ENCODE results near the gene ZNF70. TPM values are rescaled to one million over a fixed set of nuclear protein-coding genes. Genes with fewer than 3 reads are reported as not detected.

Gene ZNF70
- total RNA-seq, 1 donor from 2014 or later: 2.5 TPM

DNA sequence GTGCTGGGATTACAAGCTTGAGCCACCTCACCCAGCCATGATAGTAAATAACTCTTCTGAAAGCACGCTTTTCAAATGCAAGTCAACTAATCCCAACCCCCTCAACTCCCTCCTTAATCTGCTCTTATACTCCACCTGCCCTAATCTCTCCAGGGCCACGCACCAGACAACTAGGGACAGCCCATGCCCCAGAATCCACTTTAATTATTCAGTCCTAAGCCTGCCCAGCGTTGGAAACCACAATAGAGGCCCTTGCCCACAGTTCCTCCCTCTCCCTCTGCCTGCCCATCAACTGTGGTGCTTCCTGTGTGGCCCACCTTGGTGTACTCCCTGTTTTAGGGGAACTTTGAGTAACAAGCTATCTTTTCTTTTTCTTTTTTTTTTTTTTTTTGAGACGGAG is 6.0 kb upstream of the ZNF70 start:
- no peak for DNase-seq
- intact Hi-C loops (cut with micrococcal nuclease): no loop called here
- no peaks in the 10 kb centered on the region for H3K36me3 Mint-ChIP-seq (ENCODE audit: low read depth)
- H3K9me3 Mint-ChIP-seq: no peaks in the 10 kb centered on the region
- no peak overlapping the region for H3K27ac Mint-ChIP-seq
- H3K4me1 Mint-ChIP-seq: peaks cover 5% of the 10 kb centered on the region
- H3K27me3 Mint-ChIP-seq: peaks cover 1% of the 10 kb centered on the region
- H3K4me3 Mint-ChIP-seq: no peak overlapping the region

DNA sequence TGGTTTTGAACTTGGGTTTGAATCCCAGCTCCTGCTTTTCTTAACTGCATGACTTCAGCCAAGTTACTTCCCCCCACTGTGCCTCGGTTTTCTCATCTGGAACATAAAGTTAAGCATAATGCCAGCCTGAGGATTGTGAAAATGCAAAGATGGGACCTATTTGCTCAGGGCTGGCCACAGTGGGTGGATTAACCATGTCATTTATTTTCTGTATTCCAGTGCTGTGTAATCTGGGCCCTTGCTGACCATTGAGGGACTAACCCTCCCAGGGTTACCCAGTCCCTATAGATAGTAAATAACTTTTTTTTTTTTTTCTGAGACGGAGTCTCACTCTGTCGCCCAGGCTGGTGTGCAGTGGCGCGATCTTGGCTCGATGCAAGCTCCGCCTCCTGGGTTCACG is 4.8 kb upstream of the ZNF70 start:
- DNase-seq: no peak
- Mint-ChIP-seq H3K27me3 (peaks cover 1% of the 10 kb centered on the region), H3K9me3 (no peaks in the 10 kb centered on the region), H3K27ac (no peak overlapping the region), H3K4me1 (peaks cover 4% of the 10 kb centered on the region), H3K4me3 (no peak overlapping the region), H3K36me3 (ENCODE audit: low read depth) (no peaks in the 10 kb centered on the region)
- intact Hi-C loops (cut with micrococcal nuclease): no loop called here

DNA sequence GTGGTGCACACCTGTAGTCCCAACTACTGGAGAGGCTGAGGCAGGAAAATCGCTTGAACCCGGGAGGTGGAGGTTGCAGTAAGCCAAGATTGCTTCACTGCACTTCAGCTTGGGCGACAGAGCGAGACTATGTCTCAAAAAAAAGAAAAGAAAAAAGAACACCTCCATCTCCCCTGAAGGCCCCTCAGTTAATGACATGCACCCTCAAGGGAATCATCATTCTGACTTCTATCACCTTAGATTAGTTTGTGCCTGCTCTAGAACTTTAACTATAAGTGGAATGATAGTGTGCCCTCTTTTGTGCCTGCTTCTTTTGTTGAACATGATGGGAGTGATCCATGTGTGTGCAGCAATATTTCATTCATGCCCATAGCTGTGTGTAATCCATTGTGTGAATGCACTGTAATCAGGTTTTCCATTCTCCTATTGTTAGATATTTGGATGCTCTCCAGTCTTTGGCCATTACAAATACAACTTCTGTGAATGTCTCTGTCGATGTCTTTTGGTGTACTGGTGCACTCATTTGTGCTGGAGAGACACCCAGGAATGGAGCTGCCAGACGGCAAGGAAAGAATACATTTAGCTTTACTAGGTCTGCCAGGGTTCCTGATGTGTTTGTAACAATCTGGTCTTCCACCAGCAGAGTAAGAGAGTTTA is 4.2 kb upstream of the ZNF70 start:
- Mint-ChIP-seq H3K4me1 (peaks cover 9% of the 10 kb centered on the region), H3K4me3 (no peak overlapping the region), H3K36me3 (ENCODE audit: low read depth) (no peaks in the 10 kb centered on the region), H3K27me3 (peaks cover 3% of the 10 kb centered on the region), H3K9me3 (no peaks in the 10 kb centered on the region), H3K27ac (no peak overlapping the region)
- intact Hi-C loops (cut with micrococcal nuclease): loop anchor here (5.0 kb wide), 1 partner anchor 48 kb away; no protein-coding TSS in a partner anchor
- DNase-seq: no peak

DNA sequence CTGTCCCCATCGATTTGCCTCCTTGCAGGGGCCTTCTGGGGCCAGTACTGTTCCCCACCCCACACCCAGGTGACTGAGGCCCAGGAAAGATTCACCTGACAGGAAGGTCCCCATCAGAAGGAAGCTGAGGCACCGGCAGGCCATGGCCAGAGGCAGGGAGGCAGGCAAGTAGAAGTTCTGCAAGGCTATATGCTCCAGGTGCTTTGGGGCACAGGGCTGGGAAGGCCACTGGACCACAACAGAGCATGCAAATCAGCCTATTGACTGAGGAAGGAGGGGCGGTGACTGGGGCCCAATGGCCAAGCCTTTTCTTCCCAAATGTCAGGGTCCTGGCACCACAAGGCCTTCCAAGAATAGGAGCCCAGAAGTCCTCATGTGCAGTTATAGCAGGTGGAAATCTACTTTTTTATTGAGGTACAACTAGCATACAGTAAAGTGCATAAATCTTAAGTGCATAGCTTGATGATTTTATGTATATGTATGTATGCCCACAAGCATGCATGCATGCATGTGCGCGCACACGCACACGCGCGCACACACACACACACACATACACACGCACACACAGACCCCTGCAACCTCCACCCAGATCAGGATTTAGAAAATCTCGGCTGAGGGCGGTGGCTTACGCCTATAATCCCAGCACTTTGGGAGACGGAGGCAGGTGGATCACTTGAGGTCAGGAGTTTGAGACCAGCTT is 3.5 kb upstream of the ZNF70 start, which contains the start of gene VPREB3:
VPREB3 (minus strand) TSS at position 206 of the 700 bp plus-strand sequence; CDS start at position 144, 62 bp downstream.
- Mint-ChIP-seq H3K9me3 (no peaks in the 10 kb centered on the region), H3K27ac (no peak within 1 kb of the TSS), H3K36me3 (ENCODE audit: low read depth) (no peaks in the 10 kb centered on the region), H3K4me1 (peaks cover 15% of the 10 kb centered on the region), H3K4me3 (no peak within 1 kb of the TSS), H3K27me3 (peaks cover 6% of the 10 kb centered on the region)
- intact Hi-C loops (cut with micrococcal nuclease): loop anchor here (5.0 kb wide), 1 partner anchor 47 kb away; no protein-coding TSS in a partner anchor
- no peak for DNase-seq

DNA sequence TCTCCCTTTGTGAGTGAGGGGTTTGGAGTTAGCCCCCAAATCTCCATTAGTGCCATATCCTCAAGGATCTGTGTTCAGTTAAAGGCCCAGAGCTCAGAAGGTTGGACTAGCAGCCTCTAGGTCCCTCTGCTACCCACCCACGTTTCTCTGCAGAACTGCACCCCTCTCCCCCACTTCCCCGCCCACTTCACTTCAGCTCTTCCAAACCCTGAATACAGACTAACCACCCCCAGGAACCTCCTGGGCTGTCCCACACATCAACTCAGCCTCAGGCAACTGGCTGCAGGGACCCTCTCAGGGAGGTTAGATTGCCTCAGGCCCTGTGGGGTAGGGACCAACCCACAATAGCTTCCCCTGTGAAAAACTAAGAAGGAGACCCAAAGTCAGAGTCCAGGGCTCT is 2.5 kb upstream of the ZNF70 start:
- no peak overlapping the region for H3K27ac Mint-ChIP-seq
- no peaks in the 10 kb centered on the region for H3K9me3 Mint-ChIP-seq
- no peak for DNase-seq
- H3K4me3 Mint-ChIP-seq: no peak overlapping the region
- H3K27me3 Mint-ChIP-seq: peaks cover 6% of the 10 kb centered on the region
- H3K36me3 Mint-ChIP-seq (ENCODE audit: low read depth): no peaks in the 10 kb centered on the region
- peaks cover 15% of the 10 kb centered on the region for H3K4me1 Mint-ChIP-seq
- intact Hi-C loops (cut with micrococcal nuclease): loop anchor here (5.0 kb wide), 1 partner anchor 46 kb away; no protein-coding TSS in a partner anchor

DNA sequence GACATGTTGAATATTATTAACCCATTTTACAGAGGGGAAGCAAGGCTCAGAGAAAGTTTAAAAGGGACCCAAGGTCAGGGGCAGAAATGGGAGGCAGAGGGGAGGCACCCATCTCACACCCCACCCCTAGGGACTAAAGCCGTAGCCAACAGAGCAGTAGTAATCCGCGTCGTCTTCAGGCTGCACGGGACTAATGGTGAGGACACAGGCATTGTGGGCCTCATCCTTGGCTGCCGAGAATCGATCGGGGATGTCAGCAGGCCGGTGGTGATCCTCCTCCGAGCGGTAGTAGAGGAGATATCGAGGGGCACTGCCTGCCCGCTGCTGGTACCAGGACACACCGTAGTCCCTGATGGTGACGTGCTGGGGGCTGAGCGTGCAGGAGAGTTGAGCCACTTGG is 1.8 kb upstream of the ZNF70 start:
- H3K27me3 Mint-ChIP-seq: peaks cover 6% of the 10 kb centered on the region
- no peaks in the 10 kb centered on the region for H3K36me3 Mint-ChIP-seq (ENCODE audit: low read depth)
- H3K4me1 Mint-ChIP-seq: peaks cover 15% of the 10 kb centered on the region
- peak overlapping the region; percentile 73 for H3K4me3 Mint-ChIP-seq
- DNase-seq: no peak
- H3K27ac Mint-ChIP-seq: no peak overlapping the region
- intact Hi-C loops (cut with micrococcal nuclease): loop anchor here (5.0 kb wide), 1 partner anchor 45 kb away; no protein-coding TSS in a partner anchor
- no peaks in the 10 kb centered on the region for H3K9me3 Mint-ChIP-seq

DNA sequence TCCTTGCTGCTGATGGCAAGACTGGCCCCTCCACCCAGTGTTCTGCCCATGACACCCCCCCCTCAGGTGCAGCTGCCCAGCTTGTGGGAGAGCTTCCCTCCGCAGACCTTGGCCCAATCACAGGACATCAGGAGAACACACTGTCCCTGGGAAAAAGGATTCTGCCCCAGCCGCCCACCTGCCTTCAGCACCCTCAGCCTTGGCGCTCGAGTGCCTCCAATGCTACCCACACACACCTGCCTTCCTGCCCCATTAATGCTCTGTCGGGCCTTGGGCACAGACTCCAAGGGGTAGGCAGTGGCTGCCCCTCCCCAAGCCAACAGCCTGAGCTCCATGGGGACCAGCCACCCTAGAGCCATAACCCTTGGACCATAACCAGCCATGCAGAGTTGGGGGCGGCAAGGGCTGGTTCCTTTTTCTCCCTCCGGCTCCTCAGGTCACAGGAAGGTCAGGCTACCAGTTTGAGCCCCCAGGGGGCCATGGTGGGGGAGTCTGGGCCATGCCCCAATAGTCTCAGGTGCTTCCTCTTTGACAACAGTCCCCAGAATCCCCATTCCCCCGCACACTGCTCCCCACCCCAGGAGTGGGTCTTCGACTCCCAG is 1.3 kb upstream of the ZNF70 start:
- DNase-seq: no peak
- intact Hi-C loops (cut with micrococcal nuclease): loop anchor here (5.0 kb wide), 1 partner anchor 45 kb away; no protein-coding TSS in a partner anchor
- Mint-ChIP-seq H3K4me1 (peaks cover 15% of the 10 kb centered on the region), H3K27me3 (peaks cover 5% of the 10 kb centered on the region), H3K4me3 (peak overlapping the region; percentile 73), H3K27ac (peak overlapping the region; percentile 10), H3K36me3 (ENCODE audit: low read depth) (no peaks in the 10 kb centered on the region), H3K9me3 (no peaks in the 10 kb centered on the region)

DNA sequence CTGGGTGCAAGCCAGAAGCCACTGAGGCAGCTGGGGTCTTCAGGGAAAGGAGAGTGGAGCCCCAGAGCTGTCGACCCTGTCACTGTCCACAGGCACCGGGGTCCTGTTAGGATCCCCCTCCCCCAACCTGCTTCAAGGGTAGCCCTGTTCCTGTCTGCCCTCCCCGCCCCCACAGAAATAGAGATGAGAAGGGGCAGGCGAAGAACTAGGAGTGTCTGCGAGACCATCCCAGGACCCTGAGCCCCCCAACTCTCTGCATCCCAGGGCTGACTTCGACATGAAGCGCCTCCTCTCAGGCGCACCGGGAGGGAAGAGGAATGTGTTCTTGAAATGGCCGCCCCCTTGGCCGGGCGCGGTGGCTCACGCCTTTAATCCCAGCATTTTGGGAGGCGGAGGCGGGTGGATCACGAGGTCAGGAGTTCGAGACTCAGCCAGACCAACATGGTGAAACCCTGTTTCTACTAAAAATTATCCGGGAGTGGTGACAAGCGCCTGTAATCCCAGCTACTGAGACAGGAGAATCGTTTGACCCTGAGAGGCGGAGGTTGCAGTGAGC is 607 bp upstream of the ZNF70 start:
- peaks cover 15% of the 10 kb centered on the region for H3K4me1 Mint-ChIP-seq
- H3K36me3 Mint-ChIP-seq (ENCODE audit: low read depth): no peaks in the 10 kb centered on the region
- intact Hi-C loops (cut with micrococcal nuclease): loop anchor here (5.0 kb wide), 1 partner anchor 44 kb away; no protein-coding TSS in a partner anchor
- no peak for DNase-seq
- no peaks in the 10 kb centered on the region for H3K9me3 Mint-ChIP-seq
- H3K27ac Mint-ChIP-seq: peak overlapping the region; percentile 37
- peak overlapping the region; percentile 79 for H3K4me3 Mint-ChIP-seq
- peaks cover 5% of the 10 kb centered on the region for H3K27me3 Mint-ChIP-seq

DNA sequence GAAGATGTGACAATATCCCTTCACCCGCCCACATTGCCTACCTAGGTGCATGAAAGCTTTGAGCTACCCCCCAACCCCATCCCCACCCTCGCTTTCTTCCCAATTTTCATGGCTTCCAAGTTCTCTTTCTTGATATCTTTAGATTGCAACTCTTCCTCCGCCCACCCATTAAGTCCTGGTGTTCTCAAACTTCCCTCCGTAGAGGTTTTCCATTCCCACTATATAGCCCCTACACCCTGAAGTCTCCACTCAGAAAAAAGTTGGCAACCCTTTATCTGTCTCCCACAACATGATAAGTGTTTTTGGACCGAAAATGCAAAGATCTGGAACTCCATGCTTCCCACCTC is 572 bp downstream of the ZNF70 start:
- no peak for DNase-seq
- Mint-ChIP-seq H3K4me3 (peak overlapping the region; percentile 85), H3K4me1 (peaks cover 15% of the 10 kb centered on the region), H3K36me3 (ENCODE audit: low read depth) (peaks cover 3% of the 10 kb centered on the region), H3K27me3 (peaks cover 5% of the 10 kb centered on the region), H3K27ac (peak overlapping the region; percentile 77), H3K9me3 (peaks cover under 1% of the 10 kb centered on the region)
- intact Hi-C loops (cut with micrococcal nuclease): loop anchor here (5.0 kb wide), 1 partner anchor 43 kb away; no protein-coding TSS in a partner anchor

DNA sequence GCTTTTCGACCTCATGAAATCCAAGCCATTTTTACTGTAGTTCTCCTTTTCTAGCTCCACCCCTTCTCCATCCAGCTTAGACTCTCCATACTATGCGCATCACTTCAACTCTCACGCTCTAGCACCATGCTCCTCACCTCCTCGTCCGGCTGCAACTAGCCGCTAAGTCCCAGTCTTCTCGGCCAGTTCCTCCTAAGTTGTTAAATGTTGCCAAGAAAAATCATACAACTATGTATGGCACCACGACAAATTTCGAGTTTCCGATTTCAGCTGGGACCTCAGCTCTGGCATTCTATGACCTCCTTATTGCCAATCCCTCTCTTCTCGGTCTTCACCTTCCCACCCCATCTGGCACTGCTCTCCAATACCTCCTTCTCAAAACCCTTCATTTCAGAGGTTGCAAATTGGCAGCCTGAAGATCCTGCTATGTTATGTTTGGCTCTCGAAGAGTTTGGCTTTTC is 1.0 kb downstream of the ZNF70 start:
- H3K27me3 Mint-ChIP-seq: peaks cover 5% of the 10 kb centered on the region
- peak overlapping the region; percentile 85 for H3K4me3 Mint-ChIP-seq
- no peak overlapping the region for H3K27ac Mint-ChIP-seq
- peaks cover 5% of the 10 kb centered on the region for H3K9me3 Mint-ChIP-seq
- H3K36me3 Mint-ChIP-seq (ENCODE audit: low read depth): peaks cover 7% of the 10 kb centered on the region
- no peak for DNase-seq
- H3K4me1 Mint-ChIP-seq: peaks cover 15% of the 10 kb centered on the region
- intact Hi-C loops (cut with micrococcal nuclease): loop anchor here (5.0 kb wide), 1 partner anchor 43 kb away; no protein-coding TSS in a partner anchor

DNA sequence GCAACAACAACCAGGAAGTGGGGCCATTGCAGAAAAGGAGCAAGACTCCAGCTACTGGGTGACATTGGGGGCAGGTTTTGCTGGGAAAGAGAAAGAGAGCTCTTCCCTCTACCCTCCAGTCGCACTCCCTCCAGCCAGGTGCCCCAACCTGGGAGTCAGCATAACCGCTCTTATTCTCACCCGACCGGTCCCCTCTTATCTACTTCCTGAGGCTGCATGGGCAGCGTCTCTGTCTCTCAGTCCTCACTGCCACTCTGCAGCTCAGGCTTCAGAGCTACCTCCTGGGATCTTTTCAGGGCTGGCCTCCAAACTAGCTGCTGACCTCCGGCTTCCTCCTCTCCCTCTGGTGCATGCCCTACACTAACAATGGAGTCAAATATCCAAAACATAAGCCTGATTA is 5.1 kb downstream of the ZNF70 start:
- Mint-ChIP-seq H3K4me3 (no peak overlapping the region), H3K27ac (no peak overlapping the region), H3K4me1 (peaks cover 12% of the 10 kb centered on the region), H3K36me3 (ENCODE audit: low read depth) (peaks cover 24% of the 10 kb centered on the region), H3K27me3 (peaks cover 5% of the 10 kb centered on the region), H3K9me3 (peaks cover 6% of the 10 kb centered on the region)
- intact Hi-C loops (cut with micrococcal nuclease): no loop called here
- DNase-seq: no peak

DNA sequence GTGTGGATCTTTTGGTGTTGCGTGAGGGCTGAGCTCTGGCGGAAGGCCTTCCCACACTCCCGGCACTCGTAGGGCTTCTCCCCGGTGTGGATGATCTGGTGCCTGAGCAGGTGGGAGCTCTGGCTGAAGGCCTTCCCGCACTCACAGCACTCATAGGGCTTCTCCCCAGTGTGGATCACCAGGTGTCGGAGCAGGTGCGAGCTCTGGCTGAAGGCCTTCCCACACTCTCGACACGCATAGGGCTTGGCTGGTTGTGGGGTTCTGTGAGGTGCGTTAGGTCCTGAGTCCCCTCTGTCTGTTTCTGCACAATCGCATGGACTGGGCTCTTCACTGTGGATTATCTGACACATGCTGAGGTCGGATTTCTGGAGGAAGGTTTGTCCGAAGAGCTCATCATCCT is 6.4 kb downstream of the ZNF70 start:
- no peak for DNase-seq
- intact Hi-C loops (cut with micrococcal nuclease): no loop called here
- no peaks in the 10 kb centered on the region for H3K27me3 Mint-ChIP-seq
- H3K36me3 Mint-ChIP-seq (ENCODE audit: low read depth): peaks cover 24% of the 10 kb centered on the region
- no peak overlapping the region for H3K4me3 Mint-ChIP-seq
- H3K9me3 Mint-ChIP-seq: peaks cover 6% of the 10 kb centered on the region
- H3K4me1 Mint-ChIP-seq: no peaks in the 10 kb centered on the region
- H3K27ac Mint-ChIP-seq: no peak overlapping the region

DNA sequence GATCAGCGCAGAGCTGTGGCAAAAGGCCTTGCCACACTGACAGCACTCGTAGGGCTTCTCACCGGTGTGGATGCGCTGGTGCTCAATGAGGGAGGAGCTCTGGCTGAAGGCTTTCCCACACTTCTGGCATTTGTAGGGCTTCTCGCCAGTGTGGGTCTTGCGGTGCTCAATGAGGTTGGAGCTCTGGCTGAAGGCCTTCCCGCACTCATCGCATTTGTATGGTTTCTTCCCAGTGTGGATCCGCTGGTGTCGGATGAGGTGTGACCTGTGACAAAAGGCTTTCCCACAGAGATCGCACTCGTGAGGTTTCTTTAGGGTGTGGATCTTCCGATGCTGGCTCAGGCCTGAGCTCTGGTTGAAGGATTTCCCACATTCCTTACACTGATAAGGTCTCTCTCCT is 6.9 kb downstream of the ZNF70 start:
- peaks cover 24% of the 10 kb centered on the region for H3K36me3 Mint-ChIP-seq (ENCODE audit: low read depth)
- no peak overlapping the region for H3K4me3 Mint-ChIP-seq
- H3K9me3 Mint-ChIP-seq: peaks cover 6% of the 10 kb centered on the region
- H3K27me3 Mint-ChIP-seq: no peaks in the 10 kb centered on the region
- H3K4me1 Mint-ChIP-seq: no peaks in the 10 kb centered on the region
- intact Hi-C loops (cut with micrococcal nuclease): no loop called here
- H3K27ac Mint-ChIP-seq: no peak overlapping the region
- no peak for DNase-seq

Data from activated CD4-positive, alpha-beta T cell treated with anti-CD3 and anti-CD28 coated beads, Interleukin-2, amount 10 ng/mL, durations not matched to agents 24 days and 14 days (primary cell).